Loucy (cell line): Measurements from ENCODE around the gene FTO.
"Not testable (repeated sequence)": the region's sequence is repeated elsewhere in the genome, so short reads cannot be mapped to it uniquely, and the experiment has no call there.

Source experiments
- H2AFZ ChIP-seq: fragments of 200-600 bp; sonication (generic); 2 replicates; pipeline ENCODE4 v1.6.0; 2016; ENCODE audit warnings: antibody characterized with exemption, mild to moderate bottlenecking, low read length, moderate library complexity
- H3F3A ChIP-seq: fragments of 200-600 bp; 2 replicates; pipeline ENCODE4 v1.6.0; 2016; ENCODE audit warnings: antibody characterized with exemption, low read depth, mild to moderate bottlenecking
- H3K27me3 ChIP-seq: fragments of 200-600 bp; sonication (generic); 2 replicates; pipeline ENCODE4 v1.6.1; 2014; ENCODE audit warnings: low read length, mild to moderate bottlenecking; ENCODE audit not compliant: insufficient read depth, poor library complexity, severe bottlenecking
- H3K36me3 ChIP-seq: fragments of 200-600 bp; sonication (generic); 2 replicates; pipeline ENCODE4 v1.6.1; 2016; ENCODE audit warnings: low read length; ENCODE audit not compliant: insufficient read depth
- H3K4me1 ChIP-seq: fragments of 200-600 bp; sonication (generic); 2 replicates; pipeline ENCODE4 v1.5.1; 2014; ENCODE audit warnings: low read length, mild to moderate bottlenecking; ENCODE audit not compliant: insufficient read depth, poor library complexity, severe bottlenecking
- H3K4me2 ChIP-seq: fragments of 200-600 bp; sonication (generic); 2 replicates; pipeline ENCODE4 v1.6.0; 2014; ENCODE audit warnings: antibody characterized with exemption, low read length, low read depth, mild to moderate bottlenecking; ENCODE audit not compliant: poor library complexity, severe bottlenecking
- H3K4me3 ChIP-seq: fragments of 200-600 bp; sonication (generic); 2 replicates; pipeline ENCODE4 v1.5.1; 2014; ENCODE audit warnings: low read length, mild to moderate bottlenecking, mixed read lengths; ENCODE audit not compliant: poor library complexity, severe bottlenecking
- H3K79me2 ChIP-seq: fragments of 200-600 bp; sonication (generic); 2 replicates; pipeline ENCODE4 v1.6.1; 2014; ENCODE audit warnings: low read length; ENCODE audit not compliant: insufficient read depth
- H3K9ac ChIP-seq: fragments of 200-600 bp; sonication (generic); 2 replicates; pipeline ENCODE4 v1.6.0; 2014; ENCODE audit warnings: mild to moderate bottlenecking, low read depth, low read length, moderate library complexity; ENCODE audit not compliant: poor library complexity, severe bottlenecking
- H3K9me2 ChIP-seq: fragments of 200-600 bp; sonication (generic); replicated peaks from 2 replicates; pipeline ENCODE4 v1.6.1; 2016; ENCODE audit warnings: low read depth, low read length, mixed read lengths
- H3K9me3 ChIP-seq: fragments of 200-600 bp; sonication (generic); 2 replicates; pipeline ENCODE4 v1.6.1; 2014; ENCODE audit warnings: mild to moderate bottlenecking, antibody characterized with exemption, low read length, low read depth; ENCODE audit not compliant: insufficient read depth
- H4K20me1 ChIP-seq: fragments of 200-600 bp; sonication (generic); 2 replicates; pipeline ENCODE4 v1.6.0; 2014; ENCODE audit warnings: antibody characterized with exemption, low read length, mild to moderate bottlenecking; ENCODE audit not compliant: insufficient read depth, poor library complexity, severe bottlenecking
- EZH2phosphoT487 ChIP-seq: fragments of 200-600 bp; IDR thresholded peaks from 2 replicates; pipeline ENCODE4 v1.6.1; 2018; ENCODE audit warnings: antibody characterized with exemption, mild to moderate bottlenecking, moderate library complexity, borderline replicate concordance
- TF ChIP-seq, protein P1 (sequence below): fragments of 200-600 bp; sonication (generic); conservative IDR thresholded peaks from 2 replicates; pipeline ENCODE4 v1.5.1; 2014; ENCODE audit warnings: mild to moderate bottlenecking, antibody characterized with exemption, low read length

FTO gene

DNA sequence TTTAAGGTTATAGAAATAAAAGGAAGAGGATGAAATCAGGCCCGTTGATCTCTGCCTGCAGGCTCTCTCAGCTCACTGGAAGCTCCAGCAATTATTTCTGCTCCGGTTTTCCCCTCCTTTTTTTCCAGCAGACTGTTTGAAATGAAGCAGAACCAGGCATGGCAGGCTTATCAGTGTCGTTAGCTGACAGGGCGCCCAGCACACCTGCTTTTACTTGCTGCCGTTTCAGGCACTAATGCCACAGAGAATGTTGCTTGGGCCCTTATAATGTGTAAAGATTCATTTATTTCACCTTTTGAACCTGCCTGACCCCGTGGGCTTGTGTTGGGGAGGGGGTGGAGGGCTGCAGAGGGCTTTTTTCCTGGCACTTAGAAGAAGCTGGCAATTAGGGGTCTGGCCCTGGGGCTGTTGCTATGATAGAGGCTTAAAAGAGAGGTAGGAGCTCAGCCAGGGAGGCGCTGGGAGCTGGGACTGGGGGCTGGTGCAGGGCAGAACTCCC lies 474.6 kb downstream of the FTO start:
- Histone ChIP-seq H3F3A (no peaks in the 10 kb centered on the region), H3K27me3 (no peaks in the 10 kb centered on the region), H3K4me1 (no peaks in the 10 kb centered on the region), H3K36me3 (no peaks in the 10 kb centered on the region), H4K20me1 (no peaks in the 10 kb centered on the region), H3K9ac (no peak overlapping the region), H3K4me2 (no peak overlapping the region), H3K9me3 (no peaks in the 10 kb centered on the region), H3K9me2 (no peaks in the 10 kb centered on the region), H3K4me3 (no peak overlapping the region), H3K79me2 (no peaks in the 10 kb centered on the region), H2AFZ (no peak overlapping the region)
- TF ChIP-seq, protein P1, sequence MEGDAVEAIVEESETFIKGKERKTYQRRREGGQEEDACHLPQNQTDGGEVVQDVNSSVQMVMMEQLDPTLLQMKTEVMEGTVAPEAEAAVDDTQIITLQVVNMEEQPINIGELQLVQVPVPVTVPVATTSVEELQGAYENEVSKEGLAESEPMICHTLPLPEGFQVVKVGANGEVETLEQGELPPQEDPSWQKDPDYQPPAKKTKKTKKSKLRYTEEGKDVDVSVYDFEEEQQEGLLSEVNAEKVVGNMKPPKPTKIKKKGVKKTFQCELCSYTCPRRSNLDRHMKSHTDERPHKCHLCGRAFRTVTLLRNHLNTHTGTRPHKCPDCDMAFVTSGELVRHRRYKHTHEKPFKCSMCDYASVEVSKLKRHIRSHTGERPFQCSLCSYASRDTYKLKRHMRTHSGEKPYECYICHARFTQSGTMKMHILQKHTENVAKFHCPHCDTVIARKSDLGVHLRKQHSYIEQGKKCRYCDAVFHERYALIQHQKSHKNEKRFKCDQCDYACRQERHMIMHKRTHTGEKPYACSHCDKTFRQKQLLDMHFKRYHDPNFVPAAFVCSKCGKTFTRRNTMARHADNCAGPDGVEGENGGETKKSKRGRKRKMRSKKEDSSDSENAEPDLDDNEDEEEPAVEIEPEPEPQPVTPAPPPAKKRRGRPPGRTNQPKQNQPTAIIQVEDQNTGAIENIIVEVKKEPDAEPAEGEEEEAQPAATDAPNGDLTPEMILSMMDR, result no peak
- TF ChIP-seq EZH2phosphoT487, result no peak

GRCh38 chr16:54180421-54181359 lies 476.7 kb downstream of the FTO start:
- H3F3A ChIP-seq, result no peaks in the 10 kb centered on the region
- no peaks in the 10 kb centered on the region for H3K4me1 ChIP-seq
- no peaks in the 10 kb centered on the region for H3K27me3 ChIP-seq
- H3K79me2 ChIP-seq, result no peaks in the 10 kb centered on the region
- no peak overlapping the region for H3K9ac ChIP-seq
- no peaks in the 10 kb centered on the region for H3K36me3 ChIP-seq
- H2AFZ ChIP-seq, result no peak overlapping the region
- H3K9me3 ChIP-seq, result no peaks in the 10 kb centered on the region
- no peak overlapping the region for H3K4me3 ChIP-seq
- H4K20me1 ChIP-seq, result no peaks in the 10 kb centered on the region
- no peak overlapping the region for H3K4me2 ChIP-seq
- TF ChIP-seq, protein P1, result no peak
- TF ChIP-seq EZH2phosphoT487, result no peak
- H3K9me2 ChIP-seq, result no peaks in the 10 kb centered on the region

DNA sequence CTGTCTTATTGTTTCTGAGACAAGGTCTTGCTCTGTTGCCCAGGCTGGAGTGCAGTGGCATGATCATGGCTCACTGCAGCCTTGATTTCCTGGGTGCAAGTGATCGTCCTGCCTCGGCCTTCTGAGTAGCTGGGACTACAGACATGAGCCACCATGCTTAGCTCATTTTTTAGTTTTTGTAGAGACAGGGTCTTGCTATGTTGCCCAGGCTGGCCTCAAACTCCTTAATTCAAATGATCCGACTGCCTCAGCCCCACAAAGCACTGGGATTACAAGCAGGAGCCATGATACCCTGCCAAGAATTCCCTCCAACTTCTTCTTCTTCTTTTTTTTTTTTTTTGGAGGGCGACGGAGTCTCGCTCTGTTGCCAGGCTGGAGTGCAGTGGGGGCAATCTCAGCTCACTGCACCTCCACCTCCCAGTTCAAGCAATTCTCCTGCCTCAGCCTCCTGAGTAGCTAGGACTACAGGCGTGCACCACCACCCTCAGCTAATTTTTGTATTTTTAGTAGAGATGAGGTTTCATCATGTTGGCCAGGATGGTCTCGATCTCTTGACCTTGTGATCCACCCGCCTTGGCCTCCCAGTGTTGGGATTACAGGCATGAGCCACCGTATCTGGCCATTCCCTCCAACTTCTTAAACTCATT lies 477.9 kb downstream of the FTO start:
- not testable (repeated sequence) for H3K9me2 ChIP-seq, H3K4me1 ChIP-seq, H3K9ac ChIP-seq, H2AFZ ChIP-seq, H3K79me2 ChIP-seq, H3F3A ChIP-seq, H3K4me2 ChIP-seq, H3K27me3 ChIP-seq, H3K36me3 ChIP-seq, H4K20me1 ChIP-seq, H3K9me3 ChIP-seq, H3K4me3 ChIP-seq
